ENCODE data around the gene HINFP.
"Not testable (repeated sequence)": the region's sequence is repeated elsewhere in the genome, so short reads cannot be mapped to it uniquely, and the experiment has no call there.

Gene HINFP

DNA sequence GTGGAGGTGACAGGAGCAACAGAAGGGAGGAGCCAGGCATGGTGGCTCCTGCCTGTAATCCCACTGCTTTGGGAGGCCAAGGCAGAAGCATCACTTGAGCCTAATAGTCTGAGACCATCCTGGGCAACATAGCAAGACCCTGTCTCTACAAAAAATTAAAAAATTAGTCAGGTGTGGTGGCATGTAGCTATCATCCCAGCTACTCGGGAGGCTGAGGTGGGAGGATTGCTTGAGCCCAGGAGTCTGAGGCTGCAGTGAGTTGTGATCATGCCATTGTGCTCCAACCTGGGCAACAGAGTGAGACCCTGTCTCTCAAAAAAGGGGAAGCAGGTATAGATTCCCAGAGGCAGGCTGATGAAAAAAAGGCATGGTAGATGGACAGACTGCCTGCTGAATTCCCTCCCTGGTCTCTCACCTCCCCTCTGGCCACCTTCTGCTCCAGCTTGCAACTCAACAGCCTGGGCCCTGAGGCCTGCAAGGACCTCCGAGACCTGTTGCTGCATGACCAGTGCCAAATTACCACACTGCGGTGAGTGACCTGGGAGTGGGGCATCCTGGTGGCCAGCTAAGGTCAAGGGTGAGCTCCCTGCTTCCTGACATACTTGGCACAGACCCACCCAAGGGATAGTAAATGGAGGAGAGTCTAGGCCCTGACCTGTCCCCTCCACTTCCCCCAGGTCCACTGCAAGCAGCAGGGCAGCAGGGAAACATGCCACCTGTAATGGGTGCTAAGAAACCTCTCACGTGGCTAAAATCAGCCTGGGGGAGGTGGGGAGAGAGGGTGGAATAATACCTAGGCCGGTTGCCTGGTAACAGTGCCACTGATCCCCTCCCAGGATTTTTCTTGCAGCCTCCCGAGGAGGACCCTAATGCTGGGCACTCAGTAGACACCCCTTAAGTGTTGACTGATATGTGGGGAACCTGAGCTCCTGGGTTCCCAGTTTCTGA lies 59.6 kb downstream of the HINFP start:
- no peaks in the 10 kb centered on the region for H3K27me3 ChIP-seq (ENCODE audit: insufficient read depth, poor library complexity, severe bottlenecking)
- no peak overlapping the region for H3K4me3 ChIP-seq (replicated peaks; ENCODE audit: insufficient read depth, low read length)
- H3K27ac ChIP-seq (replicated peaks): peak overlapping the region; percentile 26; the same call in 1 of the 2 replicates
- no peak for DNase-seq (ENCODE audit: low read depth in 1 of 2, low spot score in 1 of 2)
- TF ChIP-seq POLR2AphosphoS5 (IDR thresholded peaks at IDR 0.05; ENCODE audit: low read depth) (no peak), GABPA (IDR thresholded peaks at IDR 0.05; ENCODE audit: low read depth) (no peak), SPI1 (IDR thresholded peaks at IDR 0.05; ENCODE audit: borderline replicate concordance, low read depth) (no peak), CTCF (IDR thresholded peaks at IDR 0.05; ENCODE audit: insufficient read depth, low read length) (no peak)
- TF ChIP-seq, protein P1, sequence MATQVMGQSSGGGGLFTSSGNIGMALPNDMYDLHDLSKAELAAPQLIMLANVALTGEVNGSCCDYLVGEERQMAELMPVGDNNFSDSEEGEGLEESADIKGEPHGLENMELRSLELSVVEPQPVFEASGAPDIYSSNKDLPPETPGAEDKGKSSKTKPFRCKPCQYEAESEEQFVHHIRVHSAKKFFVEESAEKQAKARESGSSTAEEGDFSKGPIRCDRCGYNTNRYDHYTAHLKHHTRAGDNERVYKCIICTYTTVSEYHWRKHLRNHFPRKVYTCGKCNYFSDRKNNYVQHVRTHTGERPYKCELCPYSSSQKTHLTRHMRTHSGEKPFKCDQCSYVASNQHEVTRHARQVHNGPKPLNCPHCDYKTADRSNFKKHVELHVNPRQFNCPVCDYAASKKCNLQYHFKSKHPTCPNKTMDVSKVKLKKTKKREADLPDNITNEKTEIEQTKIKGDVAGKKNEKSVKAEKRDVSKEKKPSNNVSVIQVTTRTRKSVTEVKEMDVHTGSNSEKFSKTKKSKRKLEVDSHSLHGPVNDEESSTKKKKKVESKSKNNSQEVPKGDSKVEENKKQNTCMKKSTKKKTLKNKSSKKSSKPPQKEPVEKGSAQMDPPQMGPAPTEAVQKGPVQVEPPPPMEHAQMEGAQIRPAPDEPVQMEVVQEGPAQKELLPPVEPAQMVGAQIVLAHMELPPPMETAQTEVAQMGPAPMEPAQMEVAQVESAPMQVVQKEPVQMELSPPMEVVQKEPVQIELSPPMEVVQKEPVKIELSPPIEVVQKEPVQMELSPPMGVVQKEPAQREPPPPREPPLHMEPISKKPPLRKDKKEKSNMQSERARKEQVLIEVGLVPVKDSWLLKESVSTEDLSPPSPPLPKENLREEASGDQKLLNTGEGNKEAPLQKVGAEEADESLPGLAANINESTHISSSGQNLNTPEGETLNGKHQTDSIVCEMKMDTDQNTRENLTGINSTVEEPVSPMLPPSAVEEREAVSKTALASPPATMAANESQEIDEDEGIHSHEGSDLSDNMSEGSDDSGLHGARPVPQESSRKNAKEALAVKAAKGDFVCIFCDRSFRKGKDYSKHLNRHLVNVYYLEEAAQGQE (IDR thresholded peaks at IDR 0.05; ENCODE audit: insufficient replicate concordance, low read depth): no peak

DNA sequence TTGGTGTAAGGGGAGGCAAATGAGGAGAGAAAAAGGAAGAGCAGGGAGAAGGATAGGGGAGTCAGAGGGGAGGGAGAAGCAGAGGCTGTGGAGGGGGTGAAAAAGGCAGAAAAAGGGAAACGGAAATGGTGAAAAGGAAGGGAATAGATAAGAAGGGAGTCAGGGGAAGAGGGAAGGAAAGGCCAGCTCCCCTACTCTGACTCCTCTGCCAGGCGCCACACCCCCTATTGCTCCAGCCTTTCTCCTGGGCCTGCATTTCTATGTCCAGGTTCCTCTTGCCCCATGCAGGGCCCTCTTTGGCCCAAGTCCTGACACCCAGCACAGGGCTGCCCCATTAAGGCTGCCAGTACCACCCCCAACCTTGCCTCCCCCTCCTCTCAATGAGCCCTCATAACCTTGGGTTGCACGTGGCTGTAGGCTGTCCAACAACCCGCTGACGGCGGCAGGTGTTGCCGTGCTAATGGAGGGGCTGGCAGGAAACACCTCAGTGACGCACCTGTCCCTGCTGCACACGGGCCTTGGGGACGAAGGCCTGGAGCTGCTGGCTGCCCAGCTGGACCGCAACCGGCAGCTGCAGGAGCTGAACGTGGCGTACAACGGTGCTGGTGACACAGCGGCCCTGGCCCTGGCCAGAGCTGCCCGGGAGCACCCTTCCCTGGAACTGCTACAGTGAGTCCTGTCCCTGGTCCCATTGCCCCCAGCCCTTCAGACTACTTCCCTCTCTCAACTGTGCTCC lies 60.5 kb downstream of the HINFP start:
- H3K27ac ChIP-seq (replicated peaks): peak overlapping the region; percentile 26
- no peaks in the 10 kb centered on the region for H3K27me3 ChIP-seq (ENCODE audit: insufficient read depth, poor library complexity, severe bottlenecking)

DNA sequence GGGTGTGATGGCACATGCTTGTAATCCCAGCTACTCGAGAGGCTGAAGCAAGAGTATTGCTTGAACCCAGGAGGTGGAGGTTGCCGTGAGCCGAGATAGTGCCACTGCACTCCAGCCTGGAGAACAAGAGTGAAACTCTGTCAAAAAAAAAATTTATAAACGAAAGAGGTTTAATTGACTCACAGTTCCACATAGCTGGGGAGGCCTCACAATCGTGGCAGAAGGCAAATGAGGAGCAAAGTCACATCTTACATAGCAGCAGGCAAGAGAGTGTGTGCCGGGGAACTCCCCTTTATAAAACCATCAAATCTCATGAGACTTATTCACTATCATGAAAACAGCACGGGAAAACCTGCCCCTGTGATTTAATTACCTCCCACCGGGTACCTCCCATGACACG lies 63.0 kb downstream of the HINFP start:
- not testable (repeated sequence) for H3K4me3 ChIP-seq (replicated peaks; ENCODE audit: insufficient read depth, low read length); H3K27ac ChIP-seq (replicated peaks); H3K27me3 ChIP-seq (ENCODE audit: insufficient read depth, poor library complexity, severe bottlenecking); DNase-seq (ENCODE audit: low read depth in 1 of 2, low spot score in 1 of 2)

More for the DNA sequence above, 60.5 kb downstream of the HINFP start:
- TF ChIP-seq, protein P1 (IDR thresholded peaks at IDR 0.05; ENCODE audit: insufficient replicate concordance, low read depth): no peak
- no peak for TF ChIP-seq POLR2AphosphoS5 (IDR thresholded peaks at IDR 0.05; ENCODE audit: low read depth)
- TF ChIP-seq CTCF (IDR thresholded peaks at IDR 0.05; ENCODE audit: insufficient read depth, low read length): no peak
- TF ChIP-seq GABPA (IDR thresholded peaks at IDR 0.05; ENCODE audit: low read depth): peak; percentile 72
- TF ChIP-seq SPI1 (IDR thresholded peaks at IDR 0.05; ENCODE audit: borderline replicate concordance, low read depth): peak; percentile 43; the same call in 1 of the 2 replicates
- H3K4me3 ChIP-seq (replicated peaks; ENCODE audit: insufficient read depth, low read length): no peak overlapping the region
- peak; percentile 56 to 70 for DNase-seq (ENCODE audit: low read depth in 1 of 2, low spot score in 1 of 2)

Measured in HL-60 (cell line).